Gastrocnemius medialis (tissue), 4 donors: ENCODE data around the gene BCL2L12.

Source experiments
- POLR2A ChIP-seq, 2 donors: fragments of 450-650 bp; IDR thresholded peaks; one replicate each; pipeline ENCODE4 v1.6.1; 2017; ENCODE audit warnings: antibody characterized with exemption in 2 of 2, mild to moderate bottlenecking in 2 of 2, moderate library complexity in 2 of 2
- TF ChIP-seq, protein P1 (sequence below), 5 experiments: fragments of 450-650 bp in 3 of 5; fragments of 200-600 bp in 2 of 5; sonication (generic) in 2 of 5; IDR thresholded peaks in 4 of 5; conservative IDR thresholded peaks in 1 of 5; 1 replicate in 4 of 5; 2 replicates in 1 of 5; pipeline ENCODE4 v1.5.1; 2016 to 2019; ENCODE audit warnings: antibody characterized with exemption in 5 of 5, mild to moderate bottlenecking in 3 of 5, moderate library complexity in 3 of 5

DNA sequence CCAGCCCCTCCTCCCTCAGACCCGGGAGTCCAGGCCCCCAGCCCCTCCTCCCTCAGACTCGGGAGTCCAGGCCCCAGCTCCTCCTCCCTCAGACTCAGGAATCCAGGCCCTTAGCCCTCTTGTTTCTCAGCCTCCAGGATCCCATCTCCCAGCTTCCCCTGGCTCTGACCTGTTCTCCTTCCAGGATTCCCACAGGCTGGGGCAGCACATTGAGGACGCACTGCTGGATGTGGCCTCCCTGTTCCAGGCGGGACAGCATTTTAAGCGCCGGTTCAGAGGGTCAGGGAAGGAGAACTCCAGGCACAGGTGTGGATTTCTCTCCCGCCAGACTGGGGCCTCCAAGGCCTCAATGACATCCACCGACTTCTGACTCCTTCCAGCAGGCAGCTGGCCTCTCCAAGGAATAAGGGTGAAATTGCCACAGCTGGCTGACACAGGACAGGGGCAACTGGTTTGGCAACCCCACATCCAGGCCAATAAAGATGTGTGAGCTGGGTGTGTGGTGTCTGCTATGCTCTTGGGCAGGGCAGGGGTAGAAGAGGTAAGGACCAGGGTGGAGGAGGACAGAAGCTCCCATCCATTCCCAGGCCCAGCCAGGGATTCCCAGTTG, 47.6 kb downstream of the BCL2L12 start:
- TF ChIP-seq POLR2A (IDR thresholded peaks at IDR 0.05) = no peak
- TF ChIP-seq, protein P1, sequence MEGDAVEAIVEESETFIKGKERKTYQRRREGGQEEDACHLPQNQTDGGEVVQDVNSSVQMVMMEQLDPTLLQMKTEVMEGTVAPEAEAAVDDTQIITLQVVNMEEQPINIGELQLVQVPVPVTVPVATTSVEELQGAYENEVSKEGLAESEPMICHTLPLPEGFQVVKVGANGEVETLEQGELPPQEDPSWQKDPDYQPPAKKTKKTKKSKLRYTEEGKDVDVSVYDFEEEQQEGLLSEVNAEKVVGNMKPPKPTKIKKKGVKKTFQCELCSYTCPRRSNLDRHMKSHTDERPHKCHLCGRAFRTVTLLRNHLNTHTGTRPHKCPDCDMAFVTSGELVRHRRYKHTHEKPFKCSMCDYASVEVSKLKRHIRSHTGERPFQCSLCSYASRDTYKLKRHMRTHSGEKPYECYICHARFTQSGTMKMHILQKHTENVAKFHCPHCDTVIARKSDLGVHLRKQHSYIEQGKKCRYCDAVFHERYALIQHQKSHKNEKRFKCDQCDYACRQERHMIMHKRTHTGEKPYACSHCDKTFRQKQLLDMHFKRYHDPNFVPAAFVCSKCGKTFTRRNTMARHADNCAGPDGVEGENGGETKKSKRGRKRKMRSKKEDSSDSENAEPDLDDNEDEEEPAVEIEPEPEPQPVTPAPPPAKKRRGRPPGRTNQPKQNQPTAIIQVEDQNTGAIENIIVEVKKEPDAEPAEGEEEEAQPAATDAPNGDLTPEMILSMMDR (IDR thresholded peaks at IDR 0.05 in 4 of 5, conservative IDR thresholded peaks at IDR 0.05 in 1 of 5) = no peak
